Pancreas (tissue), 10 donors: ENCODE results near the gene SPO11. TPM values are rescaled to one million over a fixed set of nuclear protein-coding genes. Genes with fewer than 3 reads are reported as not detected.
A peak's percentile ranks its signal among the peaks of the same experiment; 100 is the strongest.

ENCODE experiments used
- ATAC-seq, 4 donors: fragments of 200-7000 bp; cut with Tn5 transposase; one replicate each; pipeline versions ENCODE4 v1.8.0 to v1.9.1; 2020; ENCODE audit warnings: mild to moderate bottlenecking in 4 of 4, moderate library complexity in 4 of 4
- DNase-seq, 6 donors: peaks; one replicate each; pipeline ENCODE4 v3.0.0-alpha.2; 2020
- FAIRE-seq: peaks from 2 replicates; lab custom pipeline; 2012; peaks lifted over from hg19 to GRCh38; lab: Jason Lieb, UNC
- H3K27ac ChIP-seq, 4 donors: fragments of 200-600 bp; sonication (generic); 1 replicate in 3 of 4; 2 replicates in 1 of 4; pipeline versions ENCODE4 v1.5.0 to v1.8.0; 2020
- H3K27me3 ChIP-seq, 4 donors: fragments of 200-600 bp; one replicate each; pipeline ENCODE4 v1.8.0; 2021
- H3K36me3 ChIP-seq, 3 donors: fragments of 200-600 bp; sonication (generic) in 1 of 3; one replicate each; pipeline versions ENCODE4 v1.5.0 to v1.8.0; 2020 to 2021
- H3K4me1 ChIP-seq, 3 donors: fragments of 200-600 bp; one replicate each; pipeline ENCODE4 v1.8.0; 2021
- H3K4me3 ChIP-seq, 4 donors: fragments of 200-600 bp; sonication (generic) in 2 of 4; one replicate each; pipeline versions ENCODE4 v1.5.0 to v1.8.0; 2020 to 2021
- H3K9me3 ChIP-seq, 4 donors: fragments of 200-600 bp; one replicate each; pipeline ENCODE4 v1.8.0; 2021
- WGBS, 2 donors: extraction: QIAGEN DNeasy Blood & Tissue Kit; methylation state at CpG; one replicate each; pipeline ENCODE4 v1.1.7; 2013; 5-methylcytosine and 5-hydroxymethylcytosine counted together
- intact Hi-C, 3 donors: fragments of 100-400 bp; cut with DNase I; formaldehyde crosslinking; loops; one replicate each; pipeline versions ENCODE4 v1.11.1 to v1.14.2; 2022
- polyA plus RNA-seq, 2 donors: library from polyadenylated mRNA; stranded (reverse); fragments of 200-250 nt; gene quantifications; one replicate each; pipeline ENCODE4 v1.2.3, GENCODE V29; 2013
- total RNA-seq, 6 donors: library from RNA; stranded (reverse); fragmentation: NEBNext Ultra II Directional in 4 of 6; extraction: Animal tissue kit (Norgen Biotek cat#: 25700) in 4 of 6; gene quantifications; one replicate each; pipeline versions ENCODE4 v1.2.1 to v1.2.4, GENCODE V29; 2021 to 2023
- TF ChIP-seq, protein P1 (sequence below), 4 donors: fragments of 200-600 bp; sonication (generic) in 3 of 4; IDR thresholded peaks; one replicate each; pipeline versions ENCODE4 v1.5.0 to v1.8.0; 2021; ENCODE audit warnings: antibody characterized with exemption in 4 of 4
- donor health status: healthy with polysubstance abuse.
- donor health status: DM: no; HTN: no; CAD: no; lungs with moderate emphysema.
- donor health status: DM: no; HTN: no; CAD: no.
- donor health status: control.
- donor health status: control.
- donor health status: Bipolar disorder and iron deficiency.
- donor health status: DM: yes; HTN: yes; CAD: no.
- donor health status: DM: no; HTN: no; CAD: no.
- donor health status: DM: no; HTN: no; CAD: no.
- donor health status: DM: yes; HTN: yes; CAD: no.

The SPO11 gene
- total and polyA plus RNA-seq, 8 donors, result not detected

DNA sequence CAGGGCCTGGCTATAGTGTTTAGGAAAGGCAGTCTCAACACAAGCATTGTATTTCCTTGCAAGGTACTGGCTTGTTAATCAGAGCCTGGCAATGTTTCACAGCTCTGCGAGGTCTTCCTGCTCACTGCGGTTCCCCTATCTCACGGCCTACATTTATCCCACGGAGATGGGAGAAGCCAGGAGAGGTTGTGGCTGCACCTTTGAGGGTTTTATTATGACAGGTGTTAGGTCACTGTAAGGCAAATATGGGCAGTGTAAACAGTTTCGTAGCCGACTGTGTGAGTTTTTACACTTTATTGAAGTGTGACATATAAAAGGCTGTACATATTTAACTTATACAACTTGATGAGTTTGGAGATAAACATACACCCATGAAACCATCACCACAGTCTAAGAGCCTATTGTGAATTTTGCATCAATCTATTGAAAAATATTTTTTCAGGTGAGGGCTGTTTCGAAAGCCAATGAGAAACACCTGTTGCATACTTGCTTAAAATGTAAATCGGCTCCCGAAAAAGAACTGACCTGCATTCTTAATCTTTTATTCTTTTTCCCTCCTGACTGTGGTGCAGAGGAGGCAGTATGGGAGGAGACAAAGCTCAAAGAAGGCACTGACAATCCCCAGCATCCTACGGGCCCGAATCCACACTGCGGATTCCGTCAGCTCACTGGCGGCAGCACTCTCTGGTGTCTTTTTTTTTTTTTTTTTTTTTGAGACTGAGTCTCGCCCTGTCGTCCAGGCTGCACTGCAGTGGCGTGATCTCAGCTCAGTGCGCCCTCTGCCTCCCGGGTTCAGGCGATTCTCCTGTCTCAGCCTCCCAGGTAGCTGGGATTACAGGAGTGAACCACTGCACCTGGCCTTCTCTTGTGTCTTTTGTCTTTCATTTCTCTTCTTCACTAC lies 54.1 kb downstream of the SPO11 start:
- no peak overlapping the region for H3K27ac ChIP-seq
- H3K36me3 ChIP-seq, result no peaks in the 10 kb centered on the region
- H3K4me1 ChIP-seq, result no peaks in the 10 kb centered on the region
- FAIRE-seq (no peak), ATAC-seq (no peak), DNase-seq (no peak)
- WGBS, 2 donors, result 72 to 79% methylated on average over 20 of the region's 20 CpGs
- no peaks in the 10 kb centered on the region for H3K9me3 ChIP-seq
- TF ChIP-seq, protein P1, sequence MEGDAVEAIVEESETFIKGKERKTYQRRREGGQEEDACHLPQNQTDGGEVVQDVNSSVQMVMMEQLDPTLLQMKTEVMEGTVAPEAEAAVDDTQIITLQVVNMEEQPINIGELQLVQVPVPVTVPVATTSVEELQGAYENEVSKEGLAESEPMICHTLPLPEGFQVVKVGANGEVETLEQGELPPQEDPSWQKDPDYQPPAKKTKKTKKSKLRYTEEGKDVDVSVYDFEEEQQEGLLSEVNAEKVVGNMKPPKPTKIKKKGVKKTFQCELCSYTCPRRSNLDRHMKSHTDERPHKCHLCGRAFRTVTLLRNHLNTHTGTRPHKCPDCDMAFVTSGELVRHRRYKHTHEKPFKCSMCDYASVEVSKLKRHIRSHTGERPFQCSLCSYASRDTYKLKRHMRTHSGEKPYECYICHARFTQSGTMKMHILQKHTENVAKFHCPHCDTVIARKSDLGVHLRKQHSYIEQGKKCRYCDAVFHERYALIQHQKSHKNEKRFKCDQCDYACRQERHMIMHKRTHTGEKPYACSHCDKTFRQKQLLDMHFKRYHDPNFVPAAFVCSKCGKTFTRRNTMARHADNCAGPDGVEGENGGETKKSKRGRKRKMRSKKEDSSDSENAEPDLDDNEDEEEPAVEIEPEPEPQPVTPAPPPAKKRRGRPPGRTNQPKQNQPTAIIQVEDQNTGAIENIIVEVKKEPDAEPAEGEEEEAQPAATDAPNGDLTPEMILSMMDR (IDR thresholded peaks at IDR 0.05), result no peak
- intact Hi-C loops, result loop anchor here in 2 of 3 donors (5.0 kb wide), 1 partner anchor 109 kb away; no protein-coding TSS in a partner anchor
- H3K4me3 ChIP-seq, result no peak overlapping the region
- no peaks in the 10 kb centered on the region for H3K27me3 ChIP-seq

DNA sequence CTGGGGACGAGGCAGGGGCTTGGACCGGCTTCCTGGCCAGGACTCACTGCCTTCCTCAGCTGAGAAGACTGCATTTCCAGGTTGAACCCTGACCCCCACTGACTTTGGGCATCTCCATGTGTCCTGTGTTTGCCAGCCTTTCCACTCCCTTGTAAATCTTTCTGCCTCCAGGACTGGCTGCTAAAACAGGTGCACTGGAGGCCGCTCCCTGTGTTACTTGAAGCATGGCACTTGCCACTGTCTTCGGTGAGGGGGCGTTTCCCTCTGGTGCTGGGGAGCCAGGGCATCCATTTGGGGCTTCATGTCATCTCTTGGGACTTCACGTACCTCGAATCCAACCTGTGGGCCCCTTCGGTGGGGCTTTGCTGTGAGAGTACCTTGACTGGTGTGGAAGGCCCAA lies 54.9 kb downstream of the SPO11 start:
- Histone ChIP-seq H3K9me3 (no peaks in the 10 kb centered on the region), H3K4me3 (no peak overlapping the region), H3K27me3 (no peaks in the 10 kb centered on the region), H3K27ac (no peak overlapping the region), H3K4me1 (no peaks in the 10 kb centered on the region), H3K36me3 (no peaks in the 10 kb centered on the region)
- 85 to 90% methylated on average over 8 of the region's 8 CpGs for WGBS, 2 donors
- peak in 1 of 6 donors; percentile 6 for DNase-seq
- ATAC-seq, result no peak
- FAIRE-seq, result no peak
- TF ChIP-seq, protein P1 (IDR thresholded peaks at IDR 0.05), result no peak
- intact Hi-C loops, result loop anchor here in 2 of 3 donors (5.0 kb wide), 1 partner anchor 108 kb away; no protein-coding TSS in a partner anchor

DNA sequence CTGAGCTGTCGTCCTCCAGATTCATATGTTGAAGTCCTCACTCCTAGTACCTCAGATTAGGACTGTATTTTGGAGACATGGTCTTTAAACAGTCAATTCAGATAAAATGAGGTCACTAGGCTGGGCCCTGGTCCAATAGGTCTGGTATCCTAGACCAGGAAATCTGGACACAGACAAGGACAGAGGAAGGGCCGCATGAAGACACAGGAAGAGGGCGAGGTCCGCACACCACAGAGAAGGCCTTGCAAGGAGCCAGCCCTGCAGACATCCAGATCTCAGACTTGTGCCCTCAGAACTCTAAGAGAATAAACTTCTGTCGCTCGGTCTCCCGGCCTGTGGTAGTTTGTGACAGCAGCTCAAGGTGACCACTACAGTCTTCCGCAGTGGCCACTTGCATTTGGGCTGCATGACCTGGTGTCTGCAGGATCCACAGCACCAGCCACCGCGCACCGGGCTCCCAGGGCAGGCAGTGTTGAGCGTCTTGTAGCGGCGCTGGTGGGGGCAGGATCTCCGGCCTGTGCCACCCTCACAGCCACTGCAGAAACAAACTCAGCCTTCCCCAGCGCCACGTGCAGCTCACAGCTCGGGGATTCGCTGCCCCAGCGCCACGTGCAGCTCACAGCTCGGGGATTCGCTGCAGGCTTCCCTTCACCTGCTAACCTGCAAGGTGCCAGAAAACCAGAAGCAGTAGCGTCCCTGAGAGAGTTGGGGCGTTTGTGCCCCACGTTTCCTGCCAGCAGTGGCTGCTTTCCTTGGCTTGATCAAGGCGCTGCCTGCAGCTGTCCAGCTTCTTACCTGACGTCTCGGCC lies 55.6 kb downstream of the SPO11 start:
- ATAC-seq, result no peak
- peak in 1 of 6 donors; percentile 9 for DNase-seq
- no peaks in the 10 kb centered on the region for H3K4me1 ChIP-seq
- H3K27ac ChIP-seq, result no peak overlapping the region
- no peak overlapping the region for H3K4me3 ChIP-seq
- no peak for FAIRE-seq
- no peaks in the 10 kb centered on the region for H3K27me3 ChIP-seq
- no peaks in the 10 kb centered on the region for H3K9me3 ChIP-seq
- no peaks in the 10 kb centered on the region for H3K36me3 ChIP-seq
- TF ChIP-seq, protein P1 (IDR thresholded peaks at IDR 0.05), result no peak
- WGBS, 2 donors, result 86 to 87% methylated on average over 29 of the region's 29 CpGs
- intact Hi-C loops, result loop anchor here in 2 of 3 donors (5.0 kb wide), 1 partner anchor 107 kb away; no protein-coding TSS in a partner anchor

- no peak overlapping the region for H3K27ac ChIP-seq
- no peaks in the 10 kb centered on the region for H3K36me3 ChIP-seq
- no peak for FAIRE-seq
- DNase-seq, result peak in 1 of 6 donors; percentile 7
- intact Hi-C loops, result no loop called here
- ATAC-seq, result no peak
- no peaks in the 10 kb centered on the region for H3K27me3 ChIP-seq
- WGBS, 2 donors, result 90 to 97% methylated on average over 6 of the region's 6 CpGs
- no peaks in the 10 kb centered on the region for H3K9me3 ChIP-seq
- TF ChIP-seq, protein P1 (IDR thresholded peaks at IDR 0.05), result no peak
- H3K4me3 ChIP-seq, result no peak overlapping the region
- H3K4me1 ChIP-seq, result no peaks in the 10 kb centered on the region
These were observed 56.3 kb downstream of the SPO11 start for GRCh38 chr20:57385940-57386339.
